Stimulated activated CD4-positive, alpha-beta T cell treated with anti-CD3 and anti-CD28 coated beads, Interleukin-2, amount 100 ng/mL, for 4 hours (primary cell): ENCODE measurements around the gene ZNF354C.

Experiments
- DNase-seq: peaks from one replicate; pipeline ENCODE4 v3.0.0-alpha.2; 2020; ENCODE audit warnings: low read depth

ZNF354C gene

GRCh38 chr5:179127136-179128040 is 67.2 kb downstream of the ZNF354C start:
- no peak for DNase-seq

DNA sequence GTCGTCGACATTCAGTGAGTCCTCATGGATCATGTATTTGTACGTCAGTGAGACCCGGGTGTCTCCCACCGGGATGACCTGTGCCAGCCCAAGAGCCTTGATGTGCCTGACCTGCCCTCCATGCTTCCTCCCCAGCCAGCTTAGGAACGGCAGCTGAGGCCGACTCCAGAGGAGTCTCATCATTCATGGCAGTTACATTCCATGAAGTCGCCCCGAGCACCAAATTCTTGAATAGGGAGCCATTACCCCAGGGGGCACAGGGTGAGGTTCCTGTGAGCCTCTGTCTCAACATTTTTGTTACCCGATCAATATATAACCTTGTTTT is 67.8 kb downstream of the ZNF354C start:
- no peak for DNase-seq

GRCh38 chr5:179128976-179129375 is 68.8 kb downstream of the ZNF354C start:
- no peak for DNase-seq

DNA sequence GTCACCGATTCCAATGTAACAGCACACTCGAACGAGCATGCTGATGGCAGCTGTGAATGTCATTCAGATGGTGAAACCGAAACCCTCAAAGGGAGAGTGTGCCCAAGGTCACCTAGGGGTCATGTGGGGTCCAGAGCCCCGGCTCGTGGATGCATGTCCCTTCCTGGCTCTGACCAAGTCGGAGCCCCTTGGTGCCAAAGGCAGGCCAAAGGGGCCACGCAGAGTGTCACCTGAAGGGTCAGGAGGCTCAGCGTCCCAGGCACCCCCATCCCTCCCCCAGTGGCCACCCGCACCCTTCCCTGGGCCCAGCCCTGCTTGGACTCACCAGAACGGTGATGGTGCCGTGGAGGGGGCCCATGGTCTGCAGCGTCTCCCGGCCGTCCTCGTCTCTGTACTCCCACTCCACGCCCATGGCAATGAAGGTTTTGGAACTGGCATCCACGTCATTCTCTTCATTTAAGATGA is 69.5 kb downstream of the ZNF354C start:
- no peak for DNase-seq

- DNase-seq: no peak
Measured at GRCh38 chr5:179130101-179130681, 70.0 kb downstream of the ZNF354C start.

- no peak for DNase-seq
Measured at GRCh38 chr5:179131321-179131835, 71.2 kb downstream of the ZNF354C start.

DNA sequence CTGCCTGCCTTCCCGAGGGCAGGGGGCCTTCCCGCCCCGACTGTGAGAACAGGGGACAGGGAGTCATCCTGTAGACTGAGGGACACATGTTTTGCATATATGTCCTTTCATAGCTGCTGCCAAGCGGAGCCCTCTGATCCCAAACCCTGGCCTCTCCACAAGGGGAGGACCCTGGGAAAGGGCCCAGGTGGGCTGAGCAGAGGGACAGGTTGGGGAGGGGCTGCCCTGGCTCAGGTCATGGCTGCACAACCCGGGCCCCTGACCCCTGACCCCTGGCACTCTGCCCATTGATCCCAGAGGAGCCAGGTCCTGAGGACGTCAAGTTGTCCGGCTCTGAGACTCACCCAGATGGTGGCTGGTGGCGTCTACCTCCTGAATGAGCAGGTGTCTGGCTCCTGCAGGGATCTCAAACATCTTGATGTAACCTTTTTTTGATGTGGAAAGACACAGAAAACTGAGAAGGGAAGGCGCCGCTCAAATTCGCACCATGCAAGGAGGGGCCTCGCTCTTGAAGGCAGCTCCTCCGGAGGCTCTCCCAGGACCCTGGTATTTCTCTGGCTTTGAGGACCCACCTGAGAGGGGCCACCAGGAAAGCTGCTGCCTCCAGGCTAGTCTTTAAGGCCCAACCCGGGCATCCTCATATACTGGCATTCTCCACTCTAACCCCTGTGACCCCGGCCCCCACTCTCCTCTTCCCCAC is 71.9 kb downstream of the ZNF354C start:
- DNase-seq: no peak

- no peak for DNase-seq
Measured at GRCh38 chr5:179132586-179133355, 72.6 kb downstream of the ZNF354C start.
